Neuronal stem cell (in vitro differentiated cells): Measurements from ENCODE around the gene METTL23.

Source experiments
- DNase-seq: peaks from one replicate; pipeline ENCODE4 v3.0.0-alpha.2; 2013; ENCODE audit warnings: low spot score
- H2AFZ ChIP-seq: one replicate; pipeline ENCODE4 v1.6.1; 2013; ENCODE audit warnings: mild to moderate bottlenecking, low read length, inconsistent platforms
- H2AK5ac ChIP-seq: 2 replicates; pipeline ENCODE4 v1.6.1; 2013; ENCODE audit warnings: low read depth, mild to moderate bottlenecking, inconsistent platforms, low read length, moderate library complexity, mixed read lengths
- H2BK120ac ChIP-seq: 2 replicates; pipeline ENCODE4 v1.6.1; 2013; ENCODE audit warnings: low read depth, mild to moderate bottlenecking, inconsistent platforms, low read length, moderate library complexity, mixed read lengths
- H2BK12ac ChIP-seq: one replicate; pipeline ENCODE4 v1.6.1; 2013; ENCODE audit warnings: low read length, inconsistent platforms
- H2BK15ac ChIP-seq: 2 replicates; pipeline ENCODE4 v1.6.1; 2013; ENCODE audit warnings: mild to moderate bottlenecking, low read length, inconsistent platforms, mixed read lengths
- H2BK5ac ChIP-seq: one replicate; pipeline ENCODE4 v1.6.1; 2013; ENCODE audit warnings: inconsistent platforms, mild to moderate bottlenecking, low read length, moderate library complexity
- H3K14ac ChIP-seq: one replicate; pipeline ENCODE4 v1.6.1; 2013; ENCODE audit warnings: low read length, inconsistent platforms
- H3K18ac ChIP-seq: 2 replicates; pipeline ENCODE4 v1.6.1; 2013; ENCODE audit warnings: low read length, inconsistent platforms
- H3K23ac ChIP-seq: 2 replicates; pipeline ENCODE4 v1.6.1; 2013; ENCODE audit warnings: low read depth, mild to moderate bottlenecking, mixed read lengths, low read length, inconsistent platforms; ENCODE audit not compliant: poor library complexity
- H3K27ac ChIP-seq: replicated peaks from 3 replicates; pipeline ENCODE4 v1.5.1; 2013; ENCODE audit warnings: low read length, inconsistent platforms
- H3K27me3 ChIP-seq, 3 experiments: 2 replicates each; pipeline ENCODE4 v1.6.1; 2013; ENCODE audit warnings: low read length in 3 of 3, mild to moderate bottlenecking in 2 of 3, inconsistent platforms in 1 of 3, low read depth in 1 of 3, mixed read lengths in 1 of 3, moderate library complexity in 1 of 3; ENCODE audit not compliant: control insufficient read depth in 3 of 3, insufficient read depth in 3 of 3
- H3K36me3 ChIP-seq, 2 donors: replicated peaks in 1 of 2; 2 replicates each; pipeline ENCODE4 v1.6.1; 2013; ENCODE audit warnings: low read length in 2 of 2; ENCODE audit not compliant: control insufficient read depth in 2 of 2, insufficient read depth in 2 of 2
- H3K4ac ChIP-seq: 2 replicates; pipeline ENCODE4 v1.6.1; 2013; ENCODE audit warnings: inconsistent platforms, mild to moderate bottlenecking, low read length, moderate library complexity
- H3K4me1 ChIP-seq, 2 donors: 1 replicate in 1 of 2; 2 replicates in 1 of 2; pipeline ENCODE4 v1.6.1; 2013; ENCODE audit warnings: low read length in 2 of 2, low read depth in 1 of 2; ENCODE audit not compliant: control insufficient read depth in 2 of 2, insufficient read depth in 1 of 2
- H3K4me2 ChIP-seq: one replicate; pipeline ENCODE4 v1.6.1; 2013; ENCODE audit warnings: mild to moderate bottlenecking, low read length, inconsistent platforms; ENCODE audit not compliant: insufficient read depth, poor library complexity, severe bottlenecking
- H3K4me3 ChIP-seq, 2 donors: 2 replicates each; pipeline ENCODE4 v1.5.1; 2013; ENCODE audit warnings: low read length in 2 of 2, mild to moderate bottlenecking in 2 of 2, inconsistent platforms in 1 of 2, moderate library complexity in 1 of 2
- H3K79me1 ChIP-seq: one replicate; pipeline ENCODE4 v1.6.1; 2013; ENCODE audit warnings: low read depth, mild to moderate bottlenecking, inconsistent platforms, low read length, moderate library complexity
- H3K9ac ChIP-seq: one replicate; pipeline ENCODE4 v1.6.1; 2013; ENCODE audit warnings: mild to moderate bottlenecking, low read depth, low read length, inconsistent platforms; ENCODE audit not compliant: poor library complexity
- H3K9me3 ChIP-seq, 2 donors: replicated peaks in 1 of 2; 2 replicates each; pipeline versions ENCODE3 to v1.6.1; 2013; ENCODE audit warnings: low read length in 2 of 2, mild to moderate bottlenecking in 2 of 2, inconsistent platforms in 1 of 2, low read depth in 1 of 2, mixed read lengths in 1 of 2, moderate library complexity in 1 of 2; ENCODE audit not compliant: control insufficient read depth in 2 of 2, insufficient read depth in 1 of 2
- H4K8ac ChIP-seq: one replicate; pipeline ENCODE4 v1.6.1; 2013; ENCODE audit warnings: low read depth, mild to moderate bottlenecking, inconsistent platforms, low read length, moderate library complexity
- H4K91ac ChIP-seq: one replicate; pipeline ENCODE4 v1.6.1; 2013; ENCODE audit warnings: low read length, low read depth, mild to moderate bottlenecking, inconsistent platforms; ENCODE audit not compliant: poor library complexity
- WGBS, 2 donors: extraction: QIAGEN DNeasy Blood & Tissue Kit; methylation state at CpG; one replicate each; pipeline ENCODE4 v1.1.7; 2013; ENCODE audit warnings: missing lambda C conversion rate in 2 of 2, mixed read lengths in 1 of 2; ENCODE audit not compliant: insufficient read length in 2 of 2, insufficient replicate concordance in 1 of 2; ENCODE audit errors: extremely low coverage in 2 of 2; 5-methylcytosine and 5-hydroxymethylcytosine counted together

The METTL23 gene

DNA sequence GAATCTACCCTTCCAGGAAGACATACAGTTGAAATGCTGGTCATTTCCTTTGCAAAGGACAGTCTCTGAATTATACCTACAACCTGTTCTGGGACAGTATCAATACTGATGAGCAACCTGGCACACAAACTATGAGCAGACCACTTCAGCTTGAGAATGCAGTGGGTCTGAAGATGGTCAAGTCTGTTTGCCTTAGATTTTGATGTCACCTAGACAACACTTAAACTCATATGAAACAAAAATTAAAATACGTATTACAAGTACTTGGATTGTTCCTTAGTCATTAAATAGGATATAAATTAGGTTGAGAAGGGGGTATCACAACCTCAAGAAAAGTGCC is 6.9 kb downstream of the METTL23 start:
- Histone ChIP-seq H3K36me3 (peaks cover 17 to 66% of the 10 kb centered on the region in 2 donors), H2AK5ac (no peak overlapping the region), H3K27me3 (no peaks in the 10 kb centered on the region), H2BK5ac (no peak overlapping the region), H3K79me1 (peaks cover 5% of the 10 kb centered on the region), H2BK12ac (no peak overlapping the region), H3K4me3 (peak overlapping the region in 1 of 2 donors; percentile 89), H3K18ac (no peak overlapping the region), H3K14ac (no peak overlapping the region), H3K23ac (no peak overlapping the region), H3K9me3 (no peaks in the 10 kb centered on the region), H3K9ac (no peak overlapping the region), H3K4me1 (peaks cover 7 to 22% of the 10 kb centered on the region in 2 donors), H2BK120ac (no peak overlapping the region), H3K4ac (no peak overlapping the region), H3K4me2 (no peak overlapping the region), H2BK15ac (no peak overlapping the region), H4K8ac (no peak overlapping the region), H2AFZ (no peak overlapping the region), H3K27ac (no peak overlapping the region), H4K91ac (no peak overlapping the region)
- no peak for DNase-seq
- no CpG with 5 or more reads among the region's 1 CpG for WGBS, 2 donors

DNA sequence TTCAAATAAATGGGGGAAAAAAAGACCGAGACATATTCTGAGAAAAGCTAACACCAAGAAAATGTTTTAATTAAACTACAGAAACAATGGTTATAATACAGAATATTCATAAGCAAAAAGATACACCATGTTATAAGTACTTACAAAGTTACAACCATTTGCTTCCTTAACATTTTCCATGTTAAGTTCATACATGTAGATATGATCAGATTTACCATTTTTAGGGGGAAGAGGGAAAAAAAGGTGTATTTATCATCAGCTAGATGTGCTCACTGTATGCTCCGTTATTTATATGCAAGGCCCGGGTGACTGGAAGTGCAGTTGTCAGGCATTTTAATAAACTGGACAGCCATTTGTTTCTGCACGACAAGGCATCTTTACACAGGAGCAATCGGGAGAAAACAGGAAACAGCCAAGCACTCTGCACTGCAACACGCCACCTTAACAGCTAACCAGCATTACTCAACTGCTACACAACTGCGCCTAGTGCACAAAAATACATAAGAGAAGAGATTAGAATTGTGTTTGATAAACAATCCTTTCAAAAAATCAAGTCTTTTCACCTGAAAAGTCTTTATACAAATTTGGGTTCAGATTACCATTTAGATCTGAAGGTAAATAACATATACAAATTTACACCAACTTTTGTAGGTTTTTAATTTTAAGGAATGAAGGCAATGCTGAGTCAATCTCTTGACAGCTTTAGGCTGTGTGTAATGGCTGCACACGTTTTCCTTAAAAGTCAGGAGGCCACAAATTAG is 7.6 kb downstream of the METTL23 start:
- Histone ChIP-seq H3K27me3 (no peaks in the 10 kb centered on the region), H3K79me1 (peaks cover 5% of the 10 kb centered on the region), H3K27ac (no peak overlapping the region), H3K9me3 (no peaks in the 10 kb centered on the region), H3K36me3 (peaks cover 17 to 65% of the 10 kb centered on the region in 2 donors), H3K23ac (no peak overlapping the region), H3K14ac (no peak overlapping the region), H3K9ac (no peak overlapping the region), H4K91ac (no peak overlapping the region), H3K18ac (no peak overlapping the region), H3K4me1 (peaks cover 8 to 26% of the 10 kb centered on the region in 2 donors), H3K4me3 (peak overlapping the region; percentile 42 to 89), H2BK5ac (no peak overlapping the region), H2AK5ac (no peak overlapping the region), H2BK15ac (no peak overlapping the region), H2BK12ac (no peak overlapping the region), H2BK120ac (no peak overlapping the region), H3K4ac (no peak overlapping the region), H2AFZ (no peak overlapping the region), H4K8ac (no peak overlapping the region), H3K4me2 (peak overlapping the region; percentile 29)
- DNase-seq, result no peak
- no CpG with 5 or more reads among the region's 8 CpGs for WGBS, 2 donors

DNA sequence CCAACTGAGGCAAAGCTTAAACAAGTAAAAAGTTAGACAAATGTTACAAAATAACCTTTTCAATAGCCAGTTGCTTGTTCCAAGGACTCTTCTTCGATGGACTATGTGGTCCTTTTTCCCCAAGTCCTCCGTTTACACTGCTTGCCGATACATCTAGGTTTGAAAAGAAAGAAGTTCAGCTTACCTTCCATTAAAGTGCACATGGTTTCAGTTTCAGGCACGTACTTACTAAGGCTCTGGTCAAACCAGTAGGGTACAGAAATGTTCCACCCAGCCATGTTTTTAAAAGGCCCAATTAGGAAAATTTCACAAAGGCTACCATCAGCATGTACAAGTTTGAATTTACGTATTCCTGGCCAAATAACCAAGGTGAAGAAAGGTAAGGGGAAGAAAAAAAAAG is 8.4 kb downstream of the METTL23 start:
- WGBS, 2 donors, result no CpG with 5 or more reads among the region's 5 CpGs
- Histone ChIP-seq H2BK120ac (no peak overlapping the region), H3K27me3 (no peaks in the 10 kb centered on the region), H4K91ac (no peak overlapping the region), H3K36me3 (peaks cover 16 to 59% of the 10 kb centered on the region in 2 donors), H3K27ac (no peak overlapping the region), H3K4me2 (peak overlapping the region; percentile 54), H3K79me1 (peaks cover 5% of the 10 kb centered on the region), H3K14ac (no peak overlapping the region), H2BK5ac (no peak overlapping the region), H2AK5ac (no peak overlapping the region), H3K23ac (no peak overlapping the region), H3K4me1 (peaks cover 8 to 26% of the 10 kb centered on the region in 2 donors), H3K18ac (no peak overlapping the region), H3K9ac (no peak overlapping the region), H3K9me3 (no peaks in the 10 kb centered on the region), H2BK15ac (no peak overlapping the region), H3K4ac (no peak overlapping the region), H4K8ac (no peak overlapping the region), H2BK12ac (no peak overlapping the region), H3K4me3 (peak overlapping the region; percentile 51 to 89), H2AFZ (no peak overlapping the region)
- no peak for DNase-seq

DNA sequence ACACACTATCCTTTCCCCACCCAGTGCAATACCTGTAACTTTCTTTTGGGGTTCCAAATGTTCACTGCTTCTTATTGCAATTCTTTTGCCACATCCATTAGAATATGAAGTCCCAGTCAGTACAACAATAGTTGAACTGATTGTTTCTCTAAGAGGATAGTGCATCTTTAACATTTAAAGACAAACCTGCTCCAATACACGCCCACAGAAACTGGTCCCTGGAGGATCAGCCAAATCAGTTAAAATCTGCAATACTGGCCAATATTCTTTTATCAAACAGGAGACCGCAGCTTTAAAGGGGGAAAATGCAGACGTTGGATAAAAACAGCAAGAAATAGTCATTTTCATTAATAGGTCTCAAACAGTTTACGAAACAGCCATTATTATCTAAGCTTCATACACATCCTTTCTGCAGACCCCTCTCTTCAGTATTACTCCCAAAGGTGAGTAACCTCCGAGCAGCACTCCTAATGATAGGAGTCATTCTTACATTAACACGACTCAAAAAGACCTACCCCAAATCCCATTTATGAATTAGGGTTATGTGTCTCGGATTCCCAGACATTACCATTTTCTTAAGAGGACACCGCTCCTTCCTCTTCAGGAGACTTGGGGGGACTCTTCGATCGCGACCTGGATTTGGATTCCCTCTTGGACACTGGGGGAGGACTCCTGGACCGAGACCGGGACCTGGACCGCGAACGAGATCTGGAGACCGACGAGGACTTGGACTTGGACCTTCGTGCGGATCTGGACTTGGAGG is 9.1 kb downstream of the METTL23 start:
- DNase-seq, result no peak
- no peaks in the 10 kb centered on the region for H3K27me3 ChIP-seq
- H3K23ac ChIP-seq, result peak overlapping the region; percentile 100
- H2AFZ ChIP-seq, result no peak overlapping the region
- no peak overlapping the region for H4K8ac ChIP-seq
- peak overlapping the region; percentile 42 for H3K4me2 ChIP-seq
- peaks cover 5% of the 10 kb centered on the region for H3K79me1 ChIP-seq
- H2AK5ac ChIP-seq, result no peak overlapping the region
- H3K9me3 ChIP-seq, result no peaks in the 10 kb centered on the region
- no peak overlapping the region for H2BK15ac ChIP-seq
- H3K4me3 ChIP-seq, result peak overlapping the region; percentile 89 to 100
- H3K36me3 ChIP-seq, result peaks cover 16 to 55% of the 10 kb centered on the region in 2 donors
- no peak overlapping the region for H2BK120ac ChIP-seq
- peak overlapping the region; percentile 100 for H3K9ac ChIP-seq
- H4K91ac ChIP-seq, result no peak overlapping the region
- H2BK12ac ChIP-seq, result no peak overlapping the region
- H3K4me1 ChIP-seq, result peaks cover 8 to 29% of the 10 kb centered on the region in 2 donors
- H3K14ac ChIP-seq, result no peak overlapping the region
- peak overlapping the region; percentile 96 for H2BK5ac ChIP-seq
- WGBS, 2 donors, result no CpG with 5 or more reads among the region's 20 CpGs
- peak overlapping the region; percentile 70 for H3K18ac ChIP-seq
- H3K27ac ChIP-seq, result peak overlapping the region; percentile 66
- H3K4ac ChIP-seq, result no peak overlapping the region
